ENCODE results near the gene KIFC3.

- TF ChIP-seq CTCF (IDR thresholded peaks at IDR 0.05) (no peak), POLR2A (IDR thresholded peaks at IDR 0.05) (no peak)
Measured at GRCh38 chr16:57818377-57819064, 16.2 kb upstream of the KIFC3 start.
